ENCODE measurements around the gene SEM1. TPM values are rescaled to one million over a fixed set of nuclear protein-coding genes. Genes with fewer than 3 reads are reported as not detected.
"Not testable (repeated sequence)": the region's sequence is repeated elsewhere in the genome, so short reads cannot be mapped to it uniquely, and the experiment has no call there.

Gene SEM1
- total RNA-seq, 1 experiment from 2014 or later, result 131 TPM

DNA sequence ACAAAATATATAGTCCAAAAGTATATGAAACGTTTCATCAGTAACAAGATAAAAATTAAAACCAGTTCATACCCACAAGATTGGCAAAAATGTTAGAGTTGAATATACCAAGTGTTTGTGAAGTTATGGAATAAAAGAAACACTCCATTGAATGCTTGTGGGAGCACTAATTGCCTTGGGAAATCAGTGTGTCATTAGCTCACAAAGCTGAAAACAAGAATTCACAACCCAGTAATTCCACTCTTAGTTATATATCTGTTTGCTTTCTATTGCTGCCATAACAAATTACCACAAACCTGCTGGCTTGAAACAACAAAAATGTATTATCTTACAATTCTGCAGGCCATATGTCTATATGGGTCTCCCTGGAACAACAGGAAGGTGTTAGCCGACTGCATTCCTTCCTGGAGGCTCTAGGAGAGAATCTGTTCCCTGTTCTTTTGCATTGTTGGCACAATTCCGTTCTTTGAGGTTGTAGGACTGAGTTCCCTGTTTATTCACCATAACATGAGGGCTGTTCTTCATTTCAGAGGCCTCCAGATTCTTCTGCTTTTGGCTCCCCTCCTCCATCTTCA is 45.7 kb downstream of the SEM1 start:
- intact Hi-C loops (cut with micrococcal nuclease; ENCODE audit: unreplicated experiment), result no loop called here
- ChIA-PET POLR2A (ENCODE audit: unreplicated experiment) (no interaction called here), CTCF (no interaction called here)
- no peak for DNase-seq
- Histone ChIP-seq H3K36me3 (ENCODE audit: low read depth) (no peaks in the 10 kb centered on the region), H2AFZ (no peak overlapping the region), H3F3A (ENCODE audit: insufficient read depth, low read depth) (no peaks in the 10 kb centered on the region), H3K79me2 (ENCODE audit: low read depth) (no peaks in the 10 kb centered on the region), H3K27me3 (ENCODE audit: insufficient read depth, low read depth) (no peaks in the 10 kb centered on the region), H3K4me3 (no peak overlapping the region), H3K27ac (no peak overlapping the region), H3K4me1 (replicated peaks; ENCODE audit: insufficient read depth) (no peaks in the 10 kb centered on the region), H3K9me2 (ENCODE audit: insufficient read depth) (no peaks in the 10 kb centered on the region), H3K9me3 (ENCODE audit: insufficient read depth, low read depth) (no peaks in the 10 kb centered on the region), H3K4me2 (no peak overlapping the region), H4K20me1 (ENCODE audit: insufficient read depth) (0 out of 2 replicates have a peak, but pooled peaks cover 2% of the 10 kb centered on the region)
- no peak for TF ChIP-seq EZH2 (IDR thresholded peaks at IDR 0.05; ENCODE audit: low read depth)
- TF ChIP-seq, protein P1, sequence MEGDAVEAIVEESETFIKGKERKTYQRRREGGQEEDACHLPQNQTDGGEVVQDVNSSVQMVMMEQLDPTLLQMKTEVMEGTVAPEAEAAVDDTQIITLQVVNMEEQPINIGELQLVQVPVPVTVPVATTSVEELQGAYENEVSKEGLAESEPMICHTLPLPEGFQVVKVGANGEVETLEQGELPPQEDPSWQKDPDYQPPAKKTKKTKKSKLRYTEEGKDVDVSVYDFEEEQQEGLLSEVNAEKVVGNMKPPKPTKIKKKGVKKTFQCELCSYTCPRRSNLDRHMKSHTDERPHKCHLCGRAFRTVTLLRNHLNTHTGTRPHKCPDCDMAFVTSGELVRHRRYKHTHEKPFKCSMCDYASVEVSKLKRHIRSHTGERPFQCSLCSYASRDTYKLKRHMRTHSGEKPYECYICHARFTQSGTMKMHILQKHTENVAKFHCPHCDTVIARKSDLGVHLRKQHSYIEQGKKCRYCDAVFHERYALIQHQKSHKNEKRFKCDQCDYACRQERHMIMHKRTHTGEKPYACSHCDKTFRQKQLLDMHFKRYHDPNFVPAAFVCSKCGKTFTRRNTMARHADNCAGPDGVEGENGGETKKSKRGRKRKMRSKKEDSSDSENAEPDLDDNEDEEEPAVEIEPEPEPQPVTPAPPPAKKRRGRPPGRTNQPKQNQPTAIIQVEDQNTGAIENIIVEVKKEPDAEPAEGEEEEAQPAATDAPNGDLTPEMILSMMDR (conservative IDR thresholded peaks at IDR 0.05), result no peak
- BruUV-seq (replicated peaks), result no TSS peak

DNA sequence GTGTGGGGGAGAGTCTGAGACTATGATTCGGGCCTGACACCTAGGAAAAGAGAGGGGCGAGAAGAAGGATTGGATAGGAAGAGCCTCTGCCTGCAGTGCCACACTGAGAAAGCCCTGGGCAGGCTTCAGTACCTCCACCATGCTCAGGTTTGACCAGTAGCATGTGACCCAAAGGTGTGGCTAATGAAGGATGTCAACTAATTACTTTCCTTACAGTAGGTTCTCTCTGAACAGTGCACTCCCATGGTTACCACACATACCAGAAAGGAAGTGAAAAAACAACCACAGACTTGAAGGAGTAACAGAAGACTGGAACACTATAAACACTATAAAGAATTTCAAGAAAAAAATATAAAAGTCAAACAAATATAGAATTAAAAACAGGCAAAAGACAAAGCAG is 46.2 kb downstream of the SEM1 start:
- no peaks in the 10 kb centered on the region for H3K9me2 ChIP-seq (ENCODE audit: insufficient read depth)
- no peak overlapping the region for H3K27ac ChIP-seq
- no peaks in the 10 kb centered on the region for H3F3A ChIP-seq (ENCODE audit: insufficient read depth, low read depth)
- ChIA-PET CTCF (no interaction called here), POLR2A (ENCODE audit: unreplicated experiment) (no interaction called here)
- BruUV-seq (replicated peaks), result no TSS peak
- H3K9me3 ChIP-seq (ENCODE audit: insufficient read depth, low read depth), result no peaks in the 10 kb centered on the region
- H3K4me1 ChIP-seq (replicated peaks; ENCODE audit: insufficient read depth), result no peaks in the 10 kb centered on the region
- H3K79me2 ChIP-seq (ENCODE audit: low read depth), result no peaks in the 10 kb centered on the region
- intact Hi-C loops (cut with micrococcal nuclease; ENCODE audit: unreplicated experiment), result no loop called here
- H3K36me3 ChIP-seq (ENCODE audit: low read depth), result no peaks in the 10 kb centered on the region
- no peak overlapping the region for H3K4me2 ChIP-seq
- H3K27me3 ChIP-seq (ENCODE audit: insufficient read depth, low read depth), result no peaks in the 10 kb centered on the region
- no peak for DNase-seq
- 0 out of 2 replicates have a peak, but pooled peaks cover 2% of the 10 kb centered on the region for H4K20me1 ChIP-seq (ENCODE audit: insufficient read depth)
- no peak overlapping the region for H3K4me3 ChIP-seq
- TF ChIP-seq EZH2 (IDR thresholded peaks at IDR 0.05; ENCODE audit: low read depth), result no peak
- TF ChIP-seq, protein P1 (conservative IDR thresholded peaks at IDR 0.05), result no peak
- no peak overlapping the region for H2AFZ ChIP-seq

DNA sequence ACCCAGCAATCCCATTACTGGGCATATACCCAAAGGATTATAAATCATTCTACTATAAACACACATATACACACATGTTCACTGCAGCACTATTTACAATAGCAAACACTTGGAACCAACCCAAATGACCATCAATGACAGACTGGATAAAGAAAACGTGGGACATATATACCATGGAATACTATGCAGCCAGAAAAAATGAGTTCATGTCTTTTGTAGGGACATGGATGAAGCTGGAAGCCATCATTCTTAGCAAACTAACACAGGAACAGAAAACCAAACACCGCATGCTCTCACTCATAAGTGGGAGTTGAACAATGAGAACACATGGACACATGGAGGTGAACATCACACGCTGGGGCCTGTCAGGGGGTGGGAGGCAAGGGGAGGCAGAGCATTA is 47.5 kb downstream of the SEM1 start:
- intact Hi-C loops (cut with micrococcal nuclease; ENCODE audit: unreplicated experiment); H3K4me1 ChIP-seq (replicated peaks; ENCODE audit: insufficient read depth); CTCF ChIA-PET; POLR2A ChIA-PET (ENCODE audit: unreplicated experiment); H3K36me3 ChIP-seq (ENCODE audit: low read depth); H3K27me3 ChIP-seq (ENCODE audit: insufficient read depth, low read depth); DNase-seq; BruUV-seq (replicated peaks); H3K9me2 ChIP-seq (ENCODE audit: insufficient read depth); H4K20me1 ChIP-seq (ENCODE audit: insufficient read depth); H3K4me3 ChIP-seq; H3K27ac ChIP-seq; H3K79me2 ChIP-seq (ENCODE audit: low read depth); H3F3A ChIP-seq (ENCODE audit: insufficient read depth, low read depth); H3K4me2 ChIP-seq; H3K9me3 ChIP-seq (ENCODE audit: insufficient read depth, low read depth); H2AFZ ChIP-seq: not testable (repeated sequence)

DNA sequence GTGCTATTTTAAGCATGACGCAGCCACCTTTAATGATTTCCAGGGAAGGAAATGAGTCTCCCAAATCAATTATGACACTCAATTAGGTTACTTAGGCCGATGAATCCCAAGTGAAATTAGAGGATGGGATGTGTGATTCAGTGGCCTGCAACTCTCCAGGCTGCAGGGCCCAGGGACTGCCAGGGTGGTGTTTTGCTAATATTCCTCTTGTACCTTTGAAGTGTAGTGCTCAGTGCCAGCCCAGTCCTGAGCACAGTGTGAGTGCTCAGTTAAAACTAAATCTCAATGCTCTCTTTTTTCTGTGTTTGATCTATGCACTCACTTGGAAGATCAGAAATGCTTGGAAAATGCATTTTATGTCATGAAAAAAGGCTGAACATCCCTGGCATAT is 51.6 kb downstream of the SEM1 start:
- CTCF ChIA-PET, result no interaction called here
- H3K9me3 ChIP-seq (ENCODE audit: insufficient read depth, low read depth), result no peaks in the 10 kb centered on the region
- H3F3A ChIP-seq (ENCODE audit: insufficient read depth, low read depth), result no peaks in the 10 kb centered on the region
- no peak for DNase-seq
- no peaks in the 10 kb centered on the region for H4K20me1 ChIP-seq (ENCODE audit: insufficient read depth)
- no peak overlapping the region for H3K4me3 ChIP-seq
- no peaks in the 10 kb centered on the region for H3K4me1 ChIP-seq (replicated peaks; ENCODE audit: insufficient read depth)
- no peak overlapping the region for H3K27ac ChIP-seq
- intact Hi-C loops (cut with micrococcal nuclease; ENCODE audit: unreplicated experiment), result no loop called here
- no peak overlapping the region for H3K4me2 ChIP-seq
- no TSS peak for BruUV-seq (replicated peaks)
- TF ChIP-seq EZH2 (IDR thresholded peaks at IDR 0.05; ENCODE audit: low read depth), result no peak
- TF ChIP-seq, protein P1 (conservative IDR thresholded peaks at IDR 0.05), result no peak
- no peaks in the 10 kb centered on the region for H3K36me3 ChIP-seq (ENCODE audit: low read depth)
- H2AFZ ChIP-seq, result no peak overlapping the region
- no peaks in the 10 kb centered on the region for H3K79me2 ChIP-seq (ENCODE audit: low read depth)
- POLR2A ChIA-PET (ENCODE audit: unreplicated experiment), result no interaction called here
- no peaks in the 10 kb centered on the region for H3K9me2 ChIP-seq (ENCODE audit: insufficient read depth)
- no peaks in the 10 kb centered on the region for H3K27me3 ChIP-seq (ENCODE audit: insufficient read depth, low read depth)
